Measurements from ENCODE around the gene RACK1. TPM values are rescaled to one million over a fixed set of nuclear protein-coding genes. Genes with fewer than 3 reads are reported as not detected.

The RACK1 gene
- total RNA-seq, 6 experiments from 2014 or later = 1,737 to 2,012 (median 1,885) TPM

DNA sequence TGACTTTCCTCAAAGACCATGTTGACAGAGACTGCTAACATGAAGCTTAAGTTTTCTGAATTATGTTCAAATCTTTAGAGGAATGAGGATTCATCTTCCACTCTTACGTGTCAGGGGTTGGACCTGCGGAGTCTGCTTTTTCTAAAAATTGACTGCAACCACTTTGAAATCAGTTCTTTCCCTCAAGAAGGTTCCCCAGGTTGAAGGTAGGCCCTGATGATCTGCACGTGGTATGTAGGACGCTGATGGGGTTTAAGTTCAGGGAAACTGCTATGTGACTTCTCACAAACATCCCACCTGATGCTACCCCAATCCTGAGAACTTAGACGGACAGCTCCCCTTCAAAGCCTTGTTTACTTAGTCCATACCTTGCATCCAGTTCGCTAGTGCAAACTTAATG, 7.2 kb downstream of the RACK1 start:
- Mint-ChIP-seq H3K9me3 (no peaks in the 10 kb centered on the region; the same call in 1 of the 2 replicates), H3K27ac (peak overlapping the region; percentile 77), H3K4me3 (no peak overlapping the region), H3K27me3 (ENCODE audit: insufficient read depth) (peaks cover 14% of the 10 kb centered on the region), H3K36me3 (ENCODE audit: low read depth) (peaks cover 43% of the 10 kb centered on the region), H3K4me1 (ENCODE audit: low read depth) (peaks cover 20% of the 10 kb centered on the region)
- DNase-seq = no peak
- TF ChIP-seq, protein P1, sequence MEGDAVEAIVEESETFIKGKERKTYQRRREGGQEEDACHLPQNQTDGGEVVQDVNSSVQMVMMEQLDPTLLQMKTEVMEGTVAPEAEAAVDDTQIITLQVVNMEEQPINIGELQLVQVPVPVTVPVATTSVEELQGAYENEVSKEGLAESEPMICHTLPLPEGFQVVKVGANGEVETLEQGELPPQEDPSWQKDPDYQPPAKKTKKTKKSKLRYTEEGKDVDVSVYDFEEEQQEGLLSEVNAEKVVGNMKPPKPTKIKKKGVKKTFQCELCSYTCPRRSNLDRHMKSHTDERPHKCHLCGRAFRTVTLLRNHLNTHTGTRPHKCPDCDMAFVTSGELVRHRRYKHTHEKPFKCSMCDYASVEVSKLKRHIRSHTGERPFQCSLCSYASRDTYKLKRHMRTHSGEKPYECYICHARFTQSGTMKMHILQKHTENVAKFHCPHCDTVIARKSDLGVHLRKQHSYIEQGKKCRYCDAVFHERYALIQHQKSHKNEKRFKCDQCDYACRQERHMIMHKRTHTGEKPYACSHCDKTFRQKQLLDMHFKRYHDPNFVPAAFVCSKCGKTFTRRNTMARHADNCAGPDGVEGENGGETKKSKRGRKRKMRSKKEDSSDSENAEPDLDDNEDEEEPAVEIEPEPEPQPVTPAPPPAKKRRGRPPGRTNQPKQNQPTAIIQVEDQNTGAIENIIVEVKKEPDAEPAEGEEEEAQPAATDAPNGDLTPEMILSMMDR (IDR thresholded peaks at IDR 0.05) = no peak

DNA sequence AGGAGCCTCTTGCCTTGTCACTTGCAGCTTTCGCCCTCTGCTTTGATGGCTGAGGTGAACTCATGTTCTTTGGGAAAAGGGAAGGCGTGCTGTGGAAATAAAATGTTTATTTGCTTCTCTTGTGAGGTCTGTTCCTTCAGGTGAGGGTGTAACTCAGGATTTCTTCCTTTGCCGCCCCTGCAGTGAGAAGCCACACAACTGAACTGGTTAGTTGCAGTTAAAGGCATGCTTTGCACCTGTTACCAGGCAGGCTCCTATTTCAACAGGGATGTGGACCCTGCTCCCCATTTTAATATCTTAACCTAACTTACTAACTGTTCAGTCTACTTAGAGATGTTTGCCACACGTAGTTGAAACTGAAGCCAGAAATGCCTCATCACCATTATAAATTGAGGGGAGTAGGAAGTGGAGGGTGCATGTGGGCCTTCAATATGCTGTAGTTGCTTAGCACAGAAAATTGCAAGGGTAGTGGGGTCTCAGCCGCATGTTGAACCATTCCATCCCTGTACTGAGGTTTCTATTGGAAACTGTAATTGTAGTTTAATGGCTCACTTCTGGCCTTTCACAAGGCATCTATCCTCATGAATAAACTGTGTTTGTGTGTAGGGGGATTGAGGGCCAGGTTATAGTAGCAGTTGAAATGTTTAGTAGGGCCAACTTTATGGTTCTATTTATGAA, 7.9 kb downstream of the RACK1 start:
- DNase-seq = no peak
- TF ChIP-seq, protein P1 (IDR thresholded peaks at IDR 0.05) = no peak
- Mint-ChIP-seq H3K9me3 (no peaks in the 10 kb centered on the region; the same call in 1 of the 2 replicates), H3K27me3 (ENCODE audit: insufficient read depth) (peaks cover 13% of the 10 kb centered on the region), H3K4me1 (ENCODE audit: low read depth) (peaks cover 17% of the 10 kb centered on the region), H3K36me3 (ENCODE audit: low read depth) (peaks cover 39% of the 10 kb centered on the region), H3K27ac (peak overlapping the region; percentile 77), H3K4me3 (no peak overlapping the region)

DNA sequence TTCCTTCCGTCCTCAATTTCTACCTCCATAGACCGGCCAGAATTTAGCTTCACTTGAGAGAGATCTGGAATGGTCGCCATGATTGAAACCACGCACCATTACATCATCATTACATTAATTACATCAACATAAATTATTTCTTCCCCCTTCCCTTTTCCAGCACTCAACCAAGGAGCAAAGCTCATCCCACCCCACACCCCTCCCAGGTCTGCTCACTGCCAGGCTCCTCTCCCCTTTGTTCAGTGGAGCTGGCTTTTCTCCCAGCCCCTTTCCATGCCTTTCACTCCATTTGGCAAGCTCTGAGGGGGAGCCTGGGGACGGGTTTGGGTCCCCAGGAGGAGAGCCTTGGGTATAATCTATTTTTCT, 8.4 kb downstream of the RACK1 start:
- TF ChIP-seq, protein P1 (IDR thresholded peaks at IDR 0.05) = no peak
- Mint-ChIP-seq H3K27me3 (ENCODE audit: insufficient read depth) (peaks cover 13% of the 10 kb centered on the region), H3K4me3 (no peak overlapping the region), H3K36me3 (ENCODE audit: low read depth) (peaks cover 43% of the 10 kb centered on the region), H3K27ac (peak overlapping the region; percentile 77), H3K4me1 (ENCODE audit: low read depth) (peaks cover 17% of the 10 kb centered on the region), H3K9me3 (no peaks in the 10 kb centered on the region; the same call in 1 of the 2 replicates)
- DNase-seq = no peak

DNA sequence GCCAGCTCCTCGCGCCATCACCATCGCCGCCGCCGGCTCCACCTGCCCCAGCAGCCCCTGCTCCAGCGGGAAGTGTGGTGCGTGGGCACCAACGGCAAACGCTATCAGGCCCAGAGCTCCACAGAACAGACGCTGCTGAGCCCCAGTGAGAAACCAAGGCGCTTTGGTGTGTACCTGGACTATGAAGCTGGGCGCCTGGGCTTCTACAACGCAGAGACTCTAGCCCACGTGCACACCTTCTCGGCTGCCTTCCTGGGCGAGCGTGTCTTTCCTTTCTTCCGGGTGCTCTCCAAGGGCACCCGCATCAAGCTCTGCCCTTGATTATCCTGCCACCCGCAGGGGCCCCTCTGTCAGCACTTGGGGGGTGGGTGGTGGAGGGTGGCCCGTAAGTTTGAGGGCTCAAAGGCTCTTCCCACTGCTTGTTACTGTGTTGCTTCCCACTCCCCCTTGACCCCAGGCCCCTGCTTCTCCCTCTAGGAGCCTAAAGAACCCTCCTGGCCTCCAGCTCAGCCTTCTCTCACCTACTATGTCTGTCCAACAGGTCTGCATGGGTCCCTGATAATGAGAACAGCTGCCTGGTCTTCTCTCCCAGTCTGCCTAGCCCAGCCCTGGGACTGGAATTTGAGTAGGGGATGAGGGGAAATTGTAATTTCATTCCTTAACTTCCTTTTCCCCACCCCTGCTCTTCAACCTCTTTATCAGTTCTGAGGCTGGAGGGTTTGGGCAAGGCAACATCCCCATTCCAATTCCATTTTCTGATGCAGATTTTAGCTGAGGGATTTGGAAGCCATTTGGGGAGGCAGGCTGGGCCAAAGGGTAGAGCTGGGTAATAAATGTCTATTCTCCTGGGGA, 9.0 kb downstream of the RACK1 start:
- H3K9me3 Mint-ChIP-seq = no peaks in the 10 kb centered on the region; the same call in 1 of the 2 replicates
- H3K27ac Mint-ChIP-seq = peak overlapping the region; percentile 77
- peaks cover 17% of the 10 kb centered on the region for H3K4me1 Mint-ChIP-seq (ENCODE audit: low read depth)
- TF ChIP-seq, protein P1 (IDR thresholded peaks at IDR 0.05) = no peak
- no peak for DNase-seq
- H3K27me3 Mint-ChIP-seq (ENCODE audit: insufficient read depth) = peaks cover 13% of the 10 kb centered on the region
- H3K4me3 Mint-ChIP-seq = peak overlapping the region; percentile 14; the same call in 1 of the 2 replicates
- H3K36me3 Mint-ChIP-seq (ENCODE audit: low read depth) = peaks cover 46% of the 10 kb centered on the region

DNA sequence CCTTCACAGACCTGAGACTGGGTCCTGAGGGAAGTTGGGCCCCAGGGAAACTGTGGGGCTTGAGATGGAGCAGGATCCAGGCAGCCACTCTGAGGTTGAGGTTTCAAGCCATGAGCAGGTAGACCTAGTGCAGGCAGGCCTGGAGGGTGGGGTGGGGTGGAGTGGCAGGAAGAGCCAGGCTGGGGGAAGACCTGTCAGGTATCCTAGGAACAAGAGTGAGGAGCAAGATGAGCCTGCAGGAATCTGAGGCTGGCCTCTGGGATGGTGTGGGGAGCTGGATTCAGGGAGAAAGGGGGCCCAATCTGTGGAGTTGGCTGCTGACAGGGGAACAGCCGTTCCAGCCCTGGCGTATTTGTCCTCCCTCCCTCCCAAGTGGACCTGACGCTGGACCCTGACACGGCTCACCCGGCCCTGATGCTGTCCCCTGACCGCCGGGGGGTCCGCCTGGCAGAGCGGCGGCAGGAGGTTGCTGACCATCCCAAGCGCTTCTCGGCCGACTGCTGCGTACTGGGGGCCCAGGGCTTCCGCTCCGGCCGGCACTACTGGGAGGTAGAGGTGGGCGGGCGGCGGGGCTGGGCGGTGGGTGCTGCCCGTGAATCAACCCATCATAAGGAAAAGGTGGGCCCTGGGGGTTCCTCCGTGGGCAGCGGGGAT, 9.8 kb downstream of the RACK1 start:
- no peak for DNase-seq
- peak overlapping the region; percentile 6; the same call in 1 of the 2 replicates for H3K4me3 Mint-ChIP-seq
- H3K9me3 Mint-ChIP-seq = no peaks in the 10 kb centered on the region; the same call in 1 of the 2 replicates
- H3K36me3 Mint-ChIP-seq (ENCODE audit: low read depth) = peaks cover 41% of the 10 kb centered on the region
- peaks cover 11% of the 10 kb centered on the region for H3K4me1 Mint-ChIP-seq (ENCODE audit: low read depth)
- TF ChIP-seq, protein P1 (IDR thresholded peaks at IDR 0.05) = no peak
- H3K27me3 Mint-ChIP-seq (ENCODE audit: insufficient read depth) = peaks cover 13% of the 10 kb centered on the region
- H3K27ac Mint-ChIP-seq = peak overlapping the region; percentile 22

Data from HFFc6 (cell line).